Psoas muscle (tissue), 8 donors: ENCODE data around the gene COQ8B. TPM values are rescaled to one million over a fixed set of nuclear protein-coding genes. Genes with fewer than 3 reads are reported as not detected.

Experiments
- ATAC-seq, 4 donors: fragments of 200-7000 bp; cut with Tn5 transposase; one replicate each; pipeline ENCODE4 v1.9.1; 2020; ENCODE audit warnings: moderate library complexity in 3 of 4, mild to moderate bottlenecking in 2 of 4
- DNase-seq, 2 donors: peaks; one replicate each; pipeline ENCODE4 v3.0.0-alpha.2; 2020
- H3K27ac ChIP-seq: fragments of 200-600 bp; one replicate; pipeline ENCODE4 v1.8.0; 2022
- H3K27me3 ChIP-seq, 3 donors: fragments of 200-600 bp in 1 of 3; one replicate each; pipeline versions ENCODE4 v1.6.1 to v1.8.0; 2013 to 2022; ENCODE audit warnings: low read length in 2 of 3, mild to moderate bottlenecking in 2 of 3, moderate library complexity in 1 of 3; ENCODE audit not compliant: insufficient read depth in 3 of 3
- H3K36me3 ChIP-seq, 2 donors: fragments of 200-600 bp in 1 of 2; one replicate each; pipeline versions ENCODE4 v1.6.1 to v1.8.0; 2013 to 2022; ENCODE audit warnings: low read depth in 1 of 2, mild to moderate bottlenecking in 1 of 2, moderate library complexity in 1 of 2; ENCODE audit not compliant: insufficient read depth in 1 of 2
- H3K4me1 ChIP-seq: fragments of 200-600 bp; one replicate; pipeline ENCODE4 v1.8.0; 2022
- H3K4me3 ChIP-seq: fragments of 200-600 bp; one replicate; pipeline ENCODE4 v1.8.0; 2022; ENCODE audit warnings: mild to moderate bottlenecking
- H3K9me3 ChIP-seq: fragments of 200-600 bp; one replicate; pipeline ENCODE4 v1.8.0; 2022
- WGBS, 3 donors: extraction: QIAGEN DNeasy Blood & Tissue Kit; methylation state at CpG; one replicate each; pipeline versions ENCODE4 v1.1.6 to v1.1.7; 2013; 5-methylcytosine and 5-hydroxymethylcytosine counted together
- intact Hi-C, 2 donors: fragments of 100-400 bp; cut with DNase I; formaldehyde crosslinking; loops; one replicate each; pipeline versions ENCODE4 v1.11.0 to v1.14.2; 2022
- polyA plus RNA-seq, 3 donors: library from polyadenylated mRNA; stranded (reverse); fragments of 200-250 nt; gene quantifications; one replicate each; pipeline ENCODE4 v1.2.3, GENCODE V29; 2013
- total RNA-seq, 4 donors: library from RNA; stranded (reverse); fragmentation: NEBNext Ultra II Directional in 2 of 4; extraction: Animal tissue kit (Norgen Biotek cat#: 25700) in 2 of 4; gene quantifications; one replicate each; pipeline versions ENCODE4 v1.2.1 to v1.2.4, GENCODE V29; 2021 to 2023
- TF ChIP-seq, protein P1 (sequence below): fragments of 200-600 bp; IDR thresholded peaks from one replicate; pipeline ENCODE4 v1.8.0; 2022; ENCODE audit warnings: antibody characterized with exemption
- donor health status: healthy with polysubstance abuse.
- donor health status: DM: no; HTN: no; CAD: no; lungs with moderate emphysema.
- donor health status: Bipolar disorder and iron deficiency.
- donor health status: healthy.
- donor health status: DM: yes; HTN: yes; CAD: no.
- donor health status: DM: no; HTN: no; CAD: no.
- donor health status: DM: no; HTN: no; CAD: no.
- donor health status: DM: yes; HTN: yes; CAD: no.

The COQ8B gene
- total and polyA plus RNA-seq, 7 donors: 6.8 to 43.1 (median 14.4) TPM

DNA sequence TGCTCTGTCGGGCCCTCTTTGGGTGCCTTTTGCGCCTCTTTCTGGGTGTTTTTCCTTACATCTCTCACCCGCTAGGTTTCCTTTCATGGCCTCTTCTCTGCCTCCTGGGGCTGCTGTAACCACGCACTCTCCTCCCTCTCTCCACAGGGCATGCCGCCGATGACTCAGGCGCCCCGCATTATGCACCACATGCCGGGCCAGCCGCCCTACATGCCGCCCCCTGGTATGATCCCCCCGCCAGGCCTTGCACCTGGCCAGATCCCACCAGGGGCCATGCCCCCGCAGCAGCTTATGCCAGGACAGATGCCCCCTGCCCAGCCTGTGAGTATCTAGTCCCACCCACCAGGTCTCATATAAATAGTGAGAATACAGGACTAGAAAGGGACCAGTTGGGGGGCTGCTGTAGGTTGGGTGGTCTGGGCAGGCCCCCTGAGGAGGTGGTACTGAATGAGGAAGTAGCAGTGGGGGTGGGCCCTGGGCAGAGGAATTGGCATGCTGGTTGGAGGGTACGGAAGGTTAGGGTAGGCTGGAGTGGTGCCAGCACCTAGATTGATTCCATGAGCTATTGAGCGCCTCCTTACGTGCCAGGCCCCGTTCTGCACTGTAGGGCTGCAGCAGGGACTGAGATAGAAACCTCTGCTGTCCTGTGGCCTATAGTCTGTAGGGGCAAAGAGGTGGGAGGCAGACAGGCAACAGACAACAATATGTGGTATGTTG, 46.2 kb upstream of the COQ8B start:
- Histone ChIP-seq H3K9me3 (no peaks in the 10 kb centered on the region), H3K4me3 (no peak overlapping the region), H3K27me3 (no peaks in the 10 kb centered on the region), H3K4me1 (no peaks in the 10 kb centered on the region), H3K27ac (no peak overlapping the region), H3K36me3 (peaks cover 17 to 87% of the 10 kb centered on the region in 2 donors)
- TF ChIP-seq, protein P1, sequence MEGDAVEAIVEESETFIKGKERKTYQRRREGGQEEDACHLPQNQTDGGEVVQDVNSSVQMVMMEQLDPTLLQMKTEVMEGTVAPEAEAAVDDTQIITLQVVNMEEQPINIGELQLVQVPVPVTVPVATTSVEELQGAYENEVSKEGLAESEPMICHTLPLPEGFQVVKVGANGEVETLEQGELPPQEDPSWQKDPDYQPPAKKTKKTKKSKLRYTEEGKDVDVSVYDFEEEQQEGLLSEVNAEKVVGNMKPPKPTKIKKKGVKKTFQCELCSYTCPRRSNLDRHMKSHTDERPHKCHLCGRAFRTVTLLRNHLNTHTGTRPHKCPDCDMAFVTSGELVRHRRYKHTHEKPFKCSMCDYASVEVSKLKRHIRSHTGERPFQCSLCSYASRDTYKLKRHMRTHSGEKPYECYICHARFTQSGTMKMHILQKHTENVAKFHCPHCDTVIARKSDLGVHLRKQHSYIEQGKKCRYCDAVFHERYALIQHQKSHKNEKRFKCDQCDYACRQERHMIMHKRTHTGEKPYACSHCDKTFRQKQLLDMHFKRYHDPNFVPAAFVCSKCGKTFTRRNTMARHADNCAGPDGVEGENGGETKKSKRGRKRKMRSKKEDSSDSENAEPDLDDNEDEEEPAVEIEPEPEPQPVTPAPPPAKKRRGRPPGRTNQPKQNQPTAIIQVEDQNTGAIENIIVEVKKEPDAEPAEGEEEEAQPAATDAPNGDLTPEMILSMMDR: no peak
- WGBS, 3 donors: 90 to 94% (median 91%) methylated on average over 17 of the region's 17 CpGs
- ATAC-seq (no peak), DNase-seq (no peak)
- intact Hi-C loops: no loop called here

DNA sequence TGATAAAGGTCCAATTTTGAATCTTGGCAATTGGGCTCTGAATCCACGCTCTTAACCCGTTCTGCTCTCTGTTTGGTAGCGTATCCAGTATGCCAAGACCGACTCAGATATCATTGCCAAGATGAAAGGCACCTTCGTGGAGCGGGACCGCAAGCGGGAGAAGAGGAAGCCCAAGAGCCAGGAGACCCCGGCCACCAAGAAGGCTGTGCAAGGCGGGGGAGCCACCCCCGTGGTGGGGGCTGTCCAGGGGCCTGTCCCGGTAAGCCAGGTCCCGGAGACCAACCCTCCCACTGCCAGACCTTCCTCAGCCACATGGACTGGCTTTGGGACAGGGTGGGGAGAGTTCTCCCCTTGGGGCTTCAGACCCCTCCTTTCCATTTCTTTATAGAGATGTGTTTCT, 42.7 kb upstream of the COQ8B start:
- Histone ChIP-seq H3K27ac (no peak overlapping the region), H3K4me3 (no peak overlapping the region), H3K36me3 (peaks cover 5 to 93% of the 10 kb centered on the region in 2 donors), H3K4me1 (no peaks in the 10 kb centered on the region), H3K9me3 (no peaks in the 10 kb centered on the region), H3K27me3 (no peaks in the 10 kb centered on the region)
- WGBS, 3 donors: 82 to 92% (median 87%) methylated on average over 10 to 13 of the region's 13 CpGs
- TF ChIP-seq, protein P1: no peak
- DNase-seq: no peak
- no peak for ATAC-seq
- intact Hi-C loops: no loop called here

DNA sequence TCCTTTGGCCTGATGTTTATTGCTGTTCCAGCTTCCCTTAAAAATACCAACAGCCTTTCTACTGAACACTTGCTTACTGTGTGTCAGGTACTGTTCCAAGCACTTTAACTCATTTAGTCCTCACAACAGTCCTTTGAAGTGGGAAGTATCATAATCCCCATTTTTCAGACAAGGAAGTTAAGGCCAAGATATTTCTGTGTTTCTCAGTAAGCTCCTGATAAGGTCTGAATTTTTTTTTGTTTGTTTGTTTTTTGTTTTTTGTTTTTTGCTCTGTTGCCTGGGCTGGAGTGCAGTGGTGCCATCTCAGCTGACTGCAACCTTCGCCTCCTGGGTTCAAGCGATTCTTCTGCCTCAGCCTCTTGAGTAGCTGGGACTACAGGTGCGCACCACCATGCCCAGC, 41.8 kb upstream of the COQ8B start:
- Histone ChIP-seq H3K36me3 (peaks cover 5 to 89% of the 10 kb centered on the region in 2 donors), H3K4me3 (no peak overlapping the region), H3K4me1 (peaks cover 3% of the 10 kb centered on the region), H3K9me3 (no peaks in the 10 kb centered on the region), H3K27me3 (no peaks in the 10 kb centered on the region), H3K27ac (no peak overlapping the region)
- TF ChIP-seq, protein P1: no peak
- 96 to 98% (median 98%) methylated on average over 3 of the region's 3 CpGs for WGBS, 3 donors
- intact Hi-C loops: no loop called here
- no peak for ATAC-seq
- DNase-seq: no peak

DNA sequence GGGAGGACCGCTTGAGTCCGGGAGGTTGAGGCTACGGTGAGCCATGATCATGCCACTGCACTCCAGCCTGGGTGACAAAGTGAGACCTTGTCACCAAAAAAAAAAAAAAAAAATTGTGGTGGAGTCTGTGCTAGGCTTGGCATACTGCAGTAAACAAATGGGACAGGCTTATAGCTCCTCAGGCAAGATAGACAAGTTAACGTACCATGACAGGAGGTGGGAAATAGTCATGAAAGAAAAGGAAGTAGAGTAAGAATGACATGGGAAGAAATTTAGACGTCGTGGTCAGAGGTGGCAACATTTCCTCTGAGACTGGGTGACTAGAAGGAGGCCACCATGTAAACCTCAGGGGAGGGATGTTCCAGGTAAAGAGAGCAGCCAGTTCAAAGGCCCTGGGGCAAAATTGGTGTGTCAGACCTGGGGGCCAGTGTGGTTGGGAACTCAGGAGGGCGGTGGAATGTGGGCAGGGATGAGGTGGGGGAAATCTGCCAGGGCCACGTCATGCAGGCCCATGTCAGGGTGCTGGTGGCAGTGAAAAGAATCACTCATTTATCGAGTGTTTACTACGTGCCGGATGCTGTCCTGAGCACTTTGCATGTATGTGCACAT, 39.9 kb upstream of the COQ8B start:
- H3K4me1 ChIP-seq: peaks cover 15% of the 10 kb centered on the region
- H3K36me3 ChIP-seq: peaks cover 0 to 70% of the 10 kb centered on the region in 2 donors
- 76 to 83% (median 79%) methylated on average over 11 of the region's 11 CpGs for WGBS, 3 donors
- no peaks in the 10 kb centered on the region for H3K9me3 ChIP-seq
- DNase-seq: no peak
- no peak for ATAC-seq
- no peak overlapping the region for H3K4me3 ChIP-seq
- H3K27me3 ChIP-seq: no peaks in the 10 kb centered on the region
- H3K27ac ChIP-seq: no peak overlapping the region
- intact Hi-C loops: no loop called here
- TF ChIP-seq, protein P1: no peak
